HG02623 (cell line): ENCODE data around the gene ROR2.
"Not testable (repeated sequence)": the region's sequence is repeated elsewhere in the genome, so short reads cannot be mapped to it uniquely, and the experiment has no call there.

Source experiments
- ATAC-seq: cut with Tn5 transposase; IDR thresholded peaks from one replicate; pipeline ENCODE4 v1.9.1; 2021; ENCODE audit warnings: moderate library complexity; ENCODE audit not compliant: unreplicated experiment

Gene ROR2

DNA sequence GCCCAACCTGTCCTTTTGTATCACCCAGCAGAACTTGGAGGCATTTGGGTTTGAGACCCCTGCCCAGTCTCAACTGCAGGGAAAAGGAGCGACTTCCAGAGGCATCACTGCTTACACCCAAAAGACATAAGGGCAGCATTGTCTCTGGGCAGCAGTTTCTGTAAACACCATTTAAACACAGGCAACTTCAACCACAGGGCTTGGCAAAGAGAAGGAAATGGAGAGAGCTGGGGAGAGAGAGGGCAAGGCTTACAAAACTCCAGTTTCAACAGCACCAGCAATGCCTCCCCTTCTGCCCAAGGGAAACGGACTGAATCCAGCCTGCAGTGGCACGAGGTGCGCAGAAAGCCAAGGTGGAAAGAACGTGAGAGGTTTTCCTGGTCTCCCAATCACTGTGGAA, 147.6 kb downstream of the ROR2 start:
- no peak for ATAC-seq

DNA sequence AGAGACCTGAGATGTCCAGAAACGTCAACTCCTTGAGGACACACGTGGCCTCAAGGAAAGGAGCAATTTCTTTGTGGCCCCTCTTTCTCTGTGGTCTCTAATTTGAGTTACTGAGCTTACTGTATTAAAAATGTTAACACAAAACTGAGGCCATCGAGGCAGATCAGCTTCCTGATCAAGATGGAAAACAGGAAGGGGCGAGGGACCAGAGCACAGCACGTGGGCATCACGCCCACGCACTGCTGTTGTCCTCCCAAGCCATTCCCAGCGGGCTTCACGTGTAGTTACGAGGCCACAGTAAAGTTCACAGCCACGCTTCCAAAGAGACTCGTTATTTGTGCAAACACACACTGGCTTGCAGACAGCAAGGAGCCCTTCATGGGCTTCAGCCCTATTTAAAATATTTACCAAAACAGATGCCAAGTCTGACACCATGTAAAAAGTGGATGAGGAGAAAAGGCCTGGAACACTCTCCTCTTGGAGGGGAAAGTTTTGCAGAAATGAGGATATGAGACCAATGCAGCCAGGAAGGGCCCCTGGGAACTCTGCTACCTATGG, 149.5 kb downstream of the ROR2 start:
- no peak for ATAC-seq

DNA sequence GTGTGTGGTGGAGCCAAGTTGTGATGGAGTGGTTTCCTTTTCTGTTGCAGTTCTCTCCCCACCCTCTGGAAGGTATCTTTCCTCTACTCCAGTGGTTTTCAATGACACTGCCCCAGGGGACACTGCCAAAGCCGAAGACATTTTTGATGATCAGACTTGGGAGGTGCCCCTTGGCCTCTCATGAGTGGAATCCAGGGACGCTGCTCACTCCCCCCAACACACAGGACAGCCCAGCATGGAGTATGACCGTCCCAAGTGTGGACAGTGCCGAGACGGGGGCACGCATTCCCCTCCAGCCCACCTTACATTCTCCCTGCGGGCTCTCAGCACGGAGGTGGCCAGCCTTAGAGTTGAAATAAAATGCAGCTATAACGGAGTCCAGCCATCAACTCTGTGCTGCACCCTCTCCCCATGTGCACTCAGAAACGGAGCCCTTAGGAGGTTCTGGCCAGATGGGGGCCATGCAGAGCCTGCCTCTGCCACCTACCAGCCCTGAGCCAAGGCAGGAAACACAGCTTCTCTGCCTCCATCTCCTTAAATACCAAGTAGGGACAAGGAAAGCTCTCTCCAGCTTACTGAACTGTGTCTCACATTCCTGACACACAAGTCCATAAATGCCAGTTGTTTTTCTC, 150.8 kb downstream of the ROR2 start:
- no peak for ATAC-seq

DNA sequence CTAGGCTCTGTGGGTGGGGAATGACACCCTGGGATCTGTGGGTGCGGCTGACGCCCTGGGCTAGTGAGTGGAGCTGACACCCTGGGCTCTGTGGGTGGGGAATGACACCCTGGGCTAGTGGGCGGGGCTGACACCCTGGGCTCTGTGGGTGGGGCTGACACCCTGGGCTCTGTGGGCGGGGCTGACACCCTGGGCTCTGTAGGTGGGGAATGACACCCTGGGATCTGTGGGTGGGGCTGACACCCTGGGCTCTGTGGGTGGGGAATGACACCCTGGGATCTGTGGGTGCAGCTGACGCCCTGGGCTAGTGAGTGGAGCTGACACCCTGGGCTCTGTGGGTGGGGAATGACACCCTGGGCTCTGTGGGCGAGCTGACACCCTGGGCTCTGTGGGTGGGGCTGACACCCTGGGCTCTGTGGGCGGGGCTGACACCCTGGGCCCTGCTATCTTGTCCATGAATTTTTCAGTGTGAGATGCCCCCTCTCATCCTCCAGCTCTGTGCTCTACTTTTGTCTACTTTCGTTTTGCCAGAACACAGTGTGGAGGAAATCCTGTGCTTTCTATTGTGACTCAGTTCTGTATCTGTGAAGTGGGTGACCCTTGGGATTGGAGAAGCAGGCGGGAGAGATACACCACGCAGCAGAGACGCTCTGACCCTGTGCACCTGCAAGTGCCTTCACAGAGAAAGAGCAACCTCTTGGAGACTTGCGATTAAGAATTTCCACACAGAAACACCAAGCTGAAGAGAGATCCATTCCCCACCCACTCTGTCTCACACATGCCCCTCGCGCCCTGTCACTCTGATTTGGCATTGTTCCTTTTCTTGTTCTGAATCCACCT, 151.5 kb downstream of the ROR2 start:
- ATAC-seq, result not testable (repeated sequence)

DNA sequence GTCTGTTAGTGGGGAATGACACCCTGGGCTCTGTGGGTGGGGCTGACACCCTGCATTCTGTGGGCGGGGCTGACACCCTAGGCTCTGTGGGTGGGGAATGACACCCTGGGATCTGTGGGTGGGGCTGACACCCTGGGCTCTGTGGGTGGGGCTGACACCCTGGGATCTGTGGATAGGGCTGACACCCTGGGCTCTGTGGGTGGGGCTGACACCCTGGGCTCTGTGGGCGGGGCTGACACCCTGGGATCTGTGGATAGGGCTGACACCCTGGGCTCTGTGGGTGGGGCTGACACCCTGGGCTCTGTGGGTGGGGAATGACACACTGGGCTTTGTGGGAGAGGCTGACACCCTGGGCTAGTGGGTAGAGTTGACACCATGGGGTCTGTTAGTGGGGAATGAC, 152.5 kb downstream of the ROR2 start:
- not testable (repeated sequence) for ATAC-seq

DNA sequence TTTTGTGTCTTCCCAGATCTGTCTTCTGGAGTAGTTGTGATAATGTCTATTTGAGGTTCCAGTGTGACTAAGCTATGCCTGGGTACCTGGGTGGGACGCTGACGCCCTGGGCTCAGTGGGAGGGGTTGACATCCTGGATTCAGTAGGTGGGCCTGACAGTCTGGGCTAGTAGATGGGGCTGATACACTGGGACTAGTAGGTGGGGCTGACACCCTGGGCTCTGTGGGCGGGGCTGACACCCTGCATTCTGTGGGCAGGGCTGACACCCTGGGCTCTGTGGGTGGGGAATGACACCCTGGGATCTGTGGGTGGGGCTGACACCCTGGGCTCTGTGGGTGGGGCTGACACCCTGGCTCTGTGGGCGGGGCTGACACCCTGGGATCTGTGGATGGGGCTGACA, 153.5 kb downstream of the ROR2 start:
- not testable (repeated sequence) for ATAC-seq

DNA sequence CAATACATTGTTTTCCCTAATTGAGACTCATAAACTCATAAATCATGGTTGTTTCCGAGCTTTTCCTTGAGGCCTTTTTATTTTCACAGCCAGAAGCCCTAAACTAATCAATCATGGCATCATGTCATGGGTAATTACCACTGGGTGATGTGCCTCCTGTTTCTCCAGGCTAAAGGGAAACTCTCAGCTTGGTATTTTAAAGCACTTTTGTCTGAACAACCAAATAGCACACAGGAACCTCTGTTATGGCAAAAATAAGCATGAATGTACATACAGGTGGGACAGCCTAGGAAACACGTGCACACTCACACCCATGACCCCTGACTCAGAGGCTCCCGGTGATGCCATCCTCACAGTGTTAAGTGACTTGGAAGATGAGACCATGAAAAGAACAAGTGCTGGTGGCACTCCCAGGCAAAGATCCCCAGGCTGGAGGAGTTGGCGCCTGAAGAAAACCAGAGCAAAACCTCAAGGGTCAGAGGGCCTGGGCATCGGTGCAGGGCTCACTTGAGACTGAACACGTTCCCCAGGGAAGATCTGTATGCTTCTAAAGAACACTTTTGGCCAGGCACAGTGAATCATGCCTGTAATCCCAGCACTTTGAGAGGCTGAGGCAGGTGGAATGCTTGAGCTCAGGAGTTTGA, 154.3 kb downstream of the ROR2 start:
- no peak for ATAC-seq

DNA sequence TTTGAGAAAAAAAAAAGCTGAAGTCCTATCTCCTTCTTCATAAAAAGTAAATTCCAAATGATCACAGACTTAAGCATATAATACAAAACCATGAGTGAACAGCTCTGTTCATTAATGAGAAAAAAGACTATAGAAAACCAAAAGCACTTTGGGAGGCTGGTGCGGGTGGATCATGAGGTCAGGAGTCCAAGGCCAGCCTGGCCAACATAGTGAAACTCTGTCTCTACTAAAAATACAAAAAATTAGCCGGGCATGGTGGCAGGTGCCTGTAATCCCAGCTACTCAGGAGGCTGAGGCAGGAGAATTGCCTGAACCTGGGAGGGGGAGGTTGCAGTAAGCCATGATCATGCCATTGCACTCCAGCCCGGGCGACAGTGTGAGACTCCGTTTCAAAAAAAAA, 156.7 kb downstream of the ROR2 start:
- not testable (repeated sequence) for ATAC-seq

DNA sequence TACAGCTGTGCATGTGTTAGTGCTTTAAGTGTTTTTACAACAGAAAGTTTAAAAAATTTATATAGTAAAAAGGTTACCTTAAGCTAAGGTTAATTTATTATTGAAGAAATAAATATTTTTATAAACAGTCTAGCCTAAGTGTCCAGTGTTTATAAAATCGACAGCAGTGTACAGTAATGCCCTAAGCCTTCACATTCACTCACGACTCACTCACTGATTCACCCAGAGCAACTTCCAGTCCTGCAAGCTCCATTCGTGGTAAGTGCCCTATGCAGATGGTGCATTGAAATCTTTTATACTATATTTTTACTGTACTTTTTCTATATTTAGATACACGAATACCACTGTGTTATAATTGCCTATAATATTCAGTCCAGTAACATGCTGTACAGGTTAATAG, 159.1 kb downstream of the ROR2 start:
- no peak for ATAC-seq

DNA sequence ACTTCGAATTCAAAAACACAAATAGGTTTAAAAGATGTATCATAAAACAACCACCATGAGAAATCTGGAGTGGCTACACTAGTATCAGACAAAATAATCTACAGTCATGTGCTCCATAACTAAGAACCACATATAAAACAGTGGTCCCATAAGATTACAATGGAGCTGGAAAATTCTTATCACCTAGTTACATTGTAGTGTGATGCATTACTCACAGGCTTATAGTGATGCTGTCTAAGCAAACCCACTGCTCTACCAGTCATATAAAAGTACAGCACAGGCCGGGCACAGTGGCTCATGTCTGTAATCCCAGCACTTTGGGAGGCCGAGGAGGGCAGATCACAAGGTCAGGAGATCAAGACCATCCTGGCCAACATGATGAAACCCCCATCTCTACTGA, 160.1 kb downstream of the ROR2 start:
- no peak for ATAC-seq

DNA sequence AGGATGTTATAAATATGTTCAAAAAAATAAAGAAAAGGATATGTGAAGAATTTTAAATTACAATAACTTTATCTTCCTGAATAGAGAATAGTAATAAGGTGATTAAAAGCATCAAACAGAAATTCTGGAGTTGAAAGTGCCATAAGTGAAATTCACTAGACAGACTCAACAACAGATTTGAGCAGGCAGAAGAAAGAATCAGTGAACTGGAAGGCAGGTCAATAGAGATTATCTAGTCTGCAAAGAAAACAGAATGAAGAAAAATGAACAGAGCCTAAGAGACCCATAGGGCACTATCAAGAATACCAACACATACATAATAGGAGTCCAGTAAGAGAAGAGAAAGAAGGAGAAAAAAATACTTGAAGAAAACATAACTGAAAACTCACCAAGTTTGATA, 162.1 kb downstream of the ROR2 start:
- ATAC-seq, result no peak

DNA sequence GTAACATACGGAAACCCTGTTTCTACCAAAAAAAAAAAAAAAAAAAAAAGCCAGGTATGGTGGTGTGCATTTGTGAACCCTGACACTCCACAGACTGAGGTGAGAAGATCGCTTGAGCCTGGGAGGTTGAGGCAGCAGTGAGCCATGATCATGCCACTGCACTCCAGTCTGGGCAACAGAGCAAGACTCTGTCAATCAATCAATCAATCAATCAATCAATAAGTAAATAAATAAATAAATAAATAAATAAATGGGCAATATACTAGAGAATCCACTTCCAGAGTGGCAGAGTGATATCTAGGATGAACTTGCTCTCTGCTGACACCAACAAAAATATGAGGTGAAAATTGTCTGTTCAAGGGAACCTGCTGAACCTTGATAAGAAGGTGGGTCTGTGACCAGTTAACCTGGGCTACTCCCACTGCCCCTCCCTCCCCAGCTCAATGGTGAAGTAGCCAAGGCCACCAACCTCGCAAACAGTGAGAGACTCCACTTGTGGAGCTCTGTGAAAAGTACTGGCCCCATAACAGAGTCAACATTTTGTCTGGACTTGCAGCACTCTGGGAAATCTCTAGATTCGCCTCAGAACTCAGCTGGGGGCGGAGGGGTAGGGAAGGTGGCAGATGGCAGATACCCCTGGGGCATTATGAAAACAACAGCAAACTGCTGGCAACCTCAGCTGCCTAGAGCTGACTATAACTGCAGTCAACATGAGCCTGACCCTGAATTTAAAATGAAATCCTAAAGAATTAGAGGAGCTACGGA, 163.7 kb downstream of the ROR2 start:
- ATAC-seq, result no peak

DNA sequence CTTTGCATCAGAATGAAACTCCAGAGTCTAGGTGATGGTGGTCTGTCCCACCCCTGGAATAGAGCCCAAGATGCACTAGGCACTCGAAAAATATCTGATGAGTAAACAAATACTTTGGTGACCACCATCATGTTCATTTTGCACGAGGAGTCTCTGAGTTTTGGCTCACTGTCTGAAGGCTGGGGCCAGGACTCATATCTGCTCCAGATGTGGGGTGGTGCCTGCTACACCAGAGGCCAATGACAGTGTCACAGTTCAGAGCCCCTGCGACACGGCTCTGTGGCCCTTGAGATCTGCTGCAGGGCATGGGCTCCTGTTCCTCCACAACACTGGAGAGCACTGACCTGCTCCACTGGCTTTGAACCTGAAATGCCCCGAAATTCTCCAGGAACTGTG, 164.6 kb downstream of the ROR2 start:
- ATAC-seq, result no peak

DNA sequence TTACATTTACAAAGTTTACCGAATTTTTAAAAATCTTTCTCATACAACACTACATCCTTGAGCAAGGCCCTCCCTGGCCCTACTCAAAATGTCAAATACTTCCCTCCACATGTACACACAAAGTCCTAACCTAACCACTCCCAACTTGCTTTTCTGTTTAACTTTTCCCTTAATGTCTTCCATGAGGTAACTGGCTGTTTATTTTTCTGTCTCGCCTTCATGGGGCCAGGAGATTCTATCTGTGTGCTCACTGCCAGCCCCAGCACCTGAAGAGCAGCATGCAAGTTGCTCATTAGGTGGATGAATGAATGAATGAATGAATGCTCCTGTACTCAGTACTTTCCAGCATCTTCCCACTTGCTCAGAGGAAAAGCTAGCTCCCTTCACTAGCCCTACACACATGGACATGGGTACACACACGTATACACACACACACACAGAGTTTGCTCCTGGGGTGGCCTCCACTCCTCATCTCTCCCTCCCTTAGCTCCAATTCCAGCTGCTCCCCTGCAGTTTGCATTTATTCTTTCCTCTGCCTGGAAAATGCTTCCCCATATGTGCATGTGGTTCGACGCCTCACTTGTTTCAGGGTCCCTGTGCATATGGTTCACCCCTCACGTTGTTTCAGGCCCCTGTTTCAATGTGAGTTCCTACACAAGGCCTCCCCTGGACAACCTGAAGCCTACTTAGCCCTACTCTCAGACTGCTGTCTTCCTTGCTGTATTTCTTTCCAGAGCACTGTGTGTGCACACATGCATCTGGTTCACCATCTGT, 165.2 kb downstream of the ROR2 start:
- no peak for ATAC-seq

DNA sequence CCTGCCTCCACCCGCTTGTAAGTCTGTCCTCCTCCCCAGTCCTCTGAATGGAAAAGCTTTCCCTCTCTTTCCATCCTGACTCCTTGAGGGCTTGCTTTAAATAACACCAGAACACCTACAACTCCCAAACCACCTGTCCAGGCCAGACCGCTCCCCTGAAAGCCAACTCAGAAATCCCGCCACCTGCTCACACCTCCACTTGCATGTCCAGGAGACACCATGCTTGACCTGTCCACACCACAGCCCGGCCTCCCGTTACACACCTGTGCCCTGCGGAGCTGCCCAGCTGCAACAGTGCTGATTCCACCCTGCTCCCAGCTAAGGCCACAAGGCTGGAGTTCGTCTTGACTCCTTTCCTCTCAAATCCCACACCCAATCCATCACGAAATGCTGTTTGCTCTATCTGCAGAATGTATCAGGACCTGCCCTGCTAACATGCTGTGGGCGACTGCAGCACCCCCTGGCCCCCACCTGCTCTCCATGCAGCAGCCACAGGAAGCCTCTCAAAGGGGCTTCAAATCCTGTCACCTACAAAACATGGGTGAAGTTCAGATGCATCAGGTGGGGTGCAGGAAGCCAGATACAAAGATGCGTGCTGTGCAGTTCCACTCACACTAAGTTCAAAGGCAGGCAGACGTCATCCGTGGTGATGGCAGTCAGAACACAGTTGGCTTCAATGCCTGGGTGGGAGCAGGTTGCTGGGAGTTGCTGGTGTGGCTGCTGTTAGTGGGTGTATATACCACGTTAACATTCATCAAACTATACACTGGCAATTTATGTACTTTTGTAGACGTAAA, 166.0 kb downstream of the ROR2 start:
- no peak for ATAC-seq

DNA sequence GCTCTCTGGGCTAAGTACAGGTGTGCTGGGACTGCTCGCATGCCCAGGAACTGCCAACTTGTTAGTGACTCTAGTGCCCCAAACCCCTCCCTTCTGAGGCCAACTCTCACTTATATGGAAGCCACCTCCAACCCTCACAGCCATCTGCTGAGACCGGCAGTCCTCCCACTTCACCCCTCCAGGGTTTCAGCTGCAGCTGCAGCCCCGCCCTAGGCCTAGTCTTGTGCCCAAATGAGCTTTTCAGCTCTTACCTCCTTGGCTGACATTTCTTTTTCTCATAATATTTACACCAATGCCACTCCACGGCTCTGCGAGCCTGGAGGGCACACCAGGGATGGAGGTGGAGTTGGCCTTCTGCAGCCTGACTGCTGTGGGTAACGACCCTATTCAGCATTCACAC, 166.6 kb downstream of the ROR2 start:
- ATAC-seq, result no peak

DNA sequence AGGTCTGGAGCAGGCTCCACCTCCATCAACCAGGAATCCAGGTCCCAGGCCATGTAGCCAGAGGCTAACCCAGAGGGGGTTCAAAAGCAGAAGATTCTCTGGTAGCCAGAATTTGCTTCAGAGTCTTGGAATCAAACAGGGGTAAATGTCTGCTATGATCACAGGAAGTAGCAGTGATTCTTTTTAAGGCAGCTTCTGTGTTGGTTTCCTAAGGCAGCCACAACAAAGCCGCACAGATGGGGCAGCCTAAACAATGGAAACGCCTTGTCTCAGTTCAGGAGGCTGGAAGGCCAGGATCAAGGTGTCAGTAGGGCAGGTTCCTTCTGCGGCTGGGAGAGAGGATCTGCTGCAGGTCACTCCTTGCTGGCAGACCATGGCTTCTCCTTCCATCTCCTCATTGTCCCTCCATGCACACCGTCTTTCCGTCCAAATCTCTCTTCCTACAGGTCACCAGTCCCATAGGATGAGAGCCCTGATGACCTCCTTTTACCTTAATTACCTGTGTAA, 167.3 kb downstream of the ROR2 start:
- ATAC-seq, result no peak

DNA sequence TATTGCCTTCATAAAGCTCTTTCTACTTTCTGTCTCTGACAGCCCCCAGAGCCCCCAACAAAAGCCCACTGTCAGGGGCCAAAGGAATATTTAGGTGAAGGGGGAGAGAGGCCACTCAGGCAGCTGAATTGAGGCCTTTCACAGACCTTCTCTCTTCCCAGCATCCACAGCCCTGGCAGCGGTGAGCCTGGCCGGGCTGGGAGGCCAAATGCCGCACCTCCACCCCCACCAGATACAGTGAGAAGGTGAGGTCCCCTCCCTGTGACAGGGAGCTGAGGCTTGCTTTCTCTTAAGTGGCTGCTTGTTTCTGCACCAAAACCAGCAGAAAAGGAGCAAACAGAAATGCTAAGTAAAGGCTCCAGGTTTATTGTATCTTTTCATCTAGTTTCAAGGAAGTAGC, 168.1 kb downstream of the ROR2 start:
- ATAC-seq, result no peak

DNA sequence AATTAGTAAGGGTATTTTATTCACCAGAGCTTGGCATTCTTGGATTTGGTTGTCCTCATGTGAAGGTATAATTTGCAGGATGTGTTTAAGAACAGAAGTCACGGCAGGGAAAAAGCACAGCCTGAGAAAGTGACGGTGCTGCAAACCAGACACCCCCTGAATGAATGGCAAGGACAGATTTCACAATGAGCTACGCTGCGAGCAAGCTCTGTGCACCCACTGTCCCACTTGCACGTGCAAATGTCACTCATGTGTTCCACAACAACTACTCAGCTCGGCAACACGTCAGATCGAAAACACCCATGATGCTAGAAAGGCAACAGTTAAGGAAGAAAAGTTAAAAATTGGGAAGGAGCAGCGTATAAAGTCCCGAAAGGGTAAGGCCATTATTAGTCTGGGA, 168.9 kb downstream of the ROR2 start:
- ATAC-seq, result no peak
